ENCODE measurements around the gene PTGDR.

- TF ChIP-seq CTCF (IDR thresholded peaks at IDR 0.05 in 2 of 3, conservative IDR thresholded peaks at IDR 0.05 in 1 of 3; ENCODE audit: borderline replicate concordance in 1 of 3, insufficient read depth in 1 of 3, low read depth in 2 of 3, low read length in 2 of 3), result no peak
- no peak for TF ChIP-seq SP1 (IDR thresholded peaks at IDR 0.05; ENCODE audit: low read depth)
- no peak for TF ChIP-seq YY1 (IDR thresholded peaks at IDR 0.05; ENCODE audit: extremely low read depth, insufficient replicate concordance, low read depth, low read length)
- no peak for TF ChIP-seq POLR2A (IDR thresholded peaks at IDR 0.05; ENCODE audit: borderline replicate concordance, extremely low read depth, insufficient read depth, insufficient read length)
- TF ChIP-seq ZNF274 (IDR thresholded peaks at IDR 0.05; ENCODE audit: low read depth, low read length), result no peak
- TF ChIP-seq, protein P1, sequence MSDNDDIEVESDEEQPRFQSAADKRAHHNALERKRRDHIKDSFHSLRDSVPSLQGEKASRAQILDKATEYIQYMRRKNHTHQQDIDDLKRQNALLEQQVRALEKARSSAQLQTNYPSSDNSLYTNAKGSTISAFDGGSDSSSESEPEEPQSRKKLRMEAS (IDR thresholded peaks at IDR 0.05), result no peak
Observed at GRCh38 chr14:52248057-52248456, 19.4 kb upstream of the PTGDR start.

Data from HCT116 (cell line).